ENCODE measurements around the gene MAP1LC3B.
"Not testable (repeated sequence)": the region's sequence is repeated elsewhere in the genome, so short reads cannot be mapped to it uniquely, and the experiment has no call there.

Gene MAP1LC3B

DNA sequence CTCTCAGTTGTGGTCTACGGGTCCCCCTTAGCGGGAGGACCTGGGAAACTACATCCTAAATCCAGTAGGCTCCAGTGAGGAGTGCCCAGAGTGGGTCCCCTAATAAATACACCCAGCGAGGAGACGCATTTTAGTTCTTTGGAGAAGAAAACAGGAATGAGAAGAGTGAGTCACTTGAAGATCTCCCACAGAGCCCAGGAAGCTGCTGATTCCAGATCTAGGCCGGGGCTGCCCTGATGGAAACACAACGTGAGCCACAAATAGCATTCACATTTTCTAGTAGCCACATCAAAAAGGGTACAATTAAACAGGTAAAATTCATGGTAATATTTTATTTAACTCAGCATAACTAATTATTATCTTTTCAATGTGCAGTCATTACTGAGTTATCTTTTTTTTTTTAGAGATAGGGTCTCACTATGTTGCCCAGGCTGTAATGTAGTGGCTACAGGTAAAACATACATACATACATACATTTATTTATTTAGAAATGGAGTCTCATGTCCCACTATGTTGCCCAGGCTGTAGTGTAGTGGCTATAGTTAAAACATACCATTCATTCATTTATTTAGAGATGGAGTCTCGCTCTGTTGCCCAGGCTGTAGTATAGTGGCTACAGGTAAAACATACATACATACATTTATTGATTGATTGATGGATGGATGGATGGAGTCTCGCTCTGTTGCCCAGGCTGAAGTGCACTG lies 30.1 kb upstream of the MAP1LC3B start:
- DNase-seq = no peak

DNA sequence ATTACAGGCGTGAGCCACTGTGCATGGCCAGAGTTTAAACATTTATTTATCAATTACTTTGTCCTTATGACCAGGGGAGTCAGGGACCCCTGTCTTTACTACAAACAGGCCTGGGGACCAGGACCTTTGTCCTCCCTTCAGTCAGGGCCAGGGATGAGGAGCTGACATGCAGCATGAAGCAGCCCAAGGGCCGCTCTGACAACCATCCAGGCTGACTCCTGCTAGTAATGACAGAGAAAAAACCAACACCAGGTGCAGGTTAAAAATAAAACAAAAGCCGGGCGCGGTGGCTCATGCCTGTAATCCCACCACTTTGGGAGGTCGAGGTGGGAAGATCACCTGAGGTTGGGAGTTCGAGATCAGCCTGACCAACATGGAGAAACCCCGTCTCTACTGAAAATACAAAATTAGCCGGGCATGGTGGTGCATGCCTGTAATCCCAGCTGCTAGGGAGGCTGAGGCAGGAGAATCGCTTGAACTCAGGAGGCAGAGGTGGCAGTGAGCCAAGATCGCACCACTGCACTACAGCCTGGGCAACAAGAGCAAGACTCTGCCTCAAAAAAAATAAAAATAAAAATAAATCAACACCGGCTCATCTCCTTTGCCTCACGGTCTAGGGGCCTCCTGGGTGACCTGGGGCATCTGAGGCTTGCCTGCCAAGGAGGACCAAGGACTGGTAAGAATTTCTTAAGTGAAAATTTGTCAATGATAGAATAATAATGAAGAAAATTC lies 29.1 kb upstream of the MAP1LC3B start:
- peak in 1 of 2 experiments; percentile 16 for DNase-seq

DNA sequence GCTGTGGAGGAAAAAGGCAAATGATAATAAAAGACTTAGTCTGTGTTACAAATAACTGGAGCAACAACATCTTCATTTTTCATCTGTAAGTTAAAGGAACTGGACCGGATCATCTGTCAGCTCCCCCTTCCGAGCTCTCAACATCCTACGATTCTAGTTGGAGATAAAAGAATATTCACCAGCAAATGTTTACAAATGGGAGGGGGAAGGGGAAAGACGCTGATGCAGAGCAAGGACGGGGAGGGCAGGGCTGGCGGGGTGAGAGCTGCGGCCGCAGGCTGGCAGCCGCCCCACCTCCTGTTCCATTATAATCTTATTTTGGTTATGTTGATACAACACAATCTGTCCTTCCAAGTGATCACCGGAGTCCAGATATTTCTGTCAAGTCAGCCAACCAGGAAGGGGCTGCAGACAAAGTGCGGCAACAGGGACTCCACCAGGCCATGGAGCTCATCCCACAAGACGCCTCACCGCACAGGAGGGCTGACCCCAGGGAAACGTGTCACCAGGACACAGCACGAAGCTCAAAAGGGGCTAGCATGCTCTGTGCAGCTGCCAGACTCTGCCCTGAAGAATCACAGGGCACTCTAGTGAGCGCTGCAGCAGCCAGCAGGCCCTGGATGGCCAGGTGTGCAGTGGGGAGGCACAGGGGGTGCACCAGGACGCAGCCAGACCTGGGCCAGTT lies 28.2 kb upstream of the MAP1LC3B start:
- DNase-seq = peak; percentile 33 to 56

DNA sequence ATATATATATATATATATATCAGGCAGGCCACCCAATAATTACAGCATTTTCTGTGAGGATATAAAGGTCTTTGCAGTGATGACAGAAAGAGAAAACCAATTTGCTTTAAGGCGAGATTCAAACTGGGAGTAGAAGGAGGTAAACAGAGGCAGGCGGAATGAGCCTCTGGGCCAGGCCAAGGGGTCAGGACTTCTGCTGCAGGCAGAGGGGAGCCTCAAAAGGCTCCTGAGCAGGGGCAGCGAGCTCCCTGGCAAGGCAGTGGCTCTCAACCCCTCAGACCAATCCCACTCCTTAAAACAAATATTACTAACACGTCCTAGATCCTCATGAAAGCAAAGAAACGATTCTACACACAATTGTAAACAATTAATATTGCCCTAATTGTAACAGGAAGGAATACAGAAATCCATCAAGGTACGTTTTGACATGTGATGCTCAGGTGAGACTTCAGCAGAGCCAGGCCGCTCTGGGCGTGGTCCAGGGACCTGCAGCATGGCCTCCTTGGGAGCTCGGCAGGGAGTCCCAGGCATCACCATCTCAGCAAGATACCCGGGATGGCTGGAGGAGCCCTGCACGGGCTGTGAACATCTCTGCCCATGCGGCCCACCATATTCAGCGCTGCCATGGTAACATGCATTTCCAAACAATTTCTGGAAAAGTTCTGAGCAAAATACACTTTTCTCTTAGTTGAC lies 27.0 kb upstream of the MAP1LC3B start:
- DNase-seq = no peak

DNA sequence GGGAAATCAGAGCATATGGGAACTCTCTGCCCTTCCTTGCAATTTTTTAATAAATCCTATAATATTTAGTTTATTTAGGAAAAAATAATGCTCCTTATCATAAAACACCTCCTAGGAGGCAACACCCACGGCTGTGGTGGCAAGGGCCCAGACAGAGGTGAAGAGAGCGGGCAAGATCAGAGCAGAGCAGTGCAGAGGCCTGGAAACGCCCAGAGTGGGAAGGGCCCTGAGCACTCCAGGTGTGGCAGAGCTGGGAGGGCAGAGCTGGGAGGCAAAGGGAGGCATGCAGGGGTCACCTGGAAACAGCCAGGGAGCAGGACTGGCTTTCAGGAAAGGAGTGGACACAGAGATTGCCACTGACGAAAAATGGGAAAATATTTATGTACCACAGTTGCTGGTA lies 25.8 kb upstream of the MAP1LC3B start:
- no peak for DNase-seq

DNA sequence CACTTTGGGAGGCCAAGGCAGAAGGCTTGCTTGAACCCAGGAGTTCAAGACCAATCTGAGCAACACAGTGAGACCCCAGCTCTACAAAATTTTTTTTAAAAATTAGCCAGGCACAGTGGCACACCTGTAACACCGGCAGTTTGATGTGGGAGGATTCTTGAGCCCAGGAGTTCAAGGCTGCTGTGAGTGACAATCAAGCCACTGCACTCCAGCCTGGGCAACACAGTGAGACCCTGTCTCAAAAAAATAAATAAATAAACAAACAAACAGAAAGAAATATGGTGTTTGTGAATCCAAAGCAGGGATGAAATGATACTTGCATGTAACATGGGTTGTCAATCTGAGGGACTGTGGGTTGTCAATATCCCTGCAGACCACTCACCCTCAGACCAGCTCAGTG lies 25.2 kb upstream of the MAP1LC3B start:
- no peak for DNase-seq

DNA sequence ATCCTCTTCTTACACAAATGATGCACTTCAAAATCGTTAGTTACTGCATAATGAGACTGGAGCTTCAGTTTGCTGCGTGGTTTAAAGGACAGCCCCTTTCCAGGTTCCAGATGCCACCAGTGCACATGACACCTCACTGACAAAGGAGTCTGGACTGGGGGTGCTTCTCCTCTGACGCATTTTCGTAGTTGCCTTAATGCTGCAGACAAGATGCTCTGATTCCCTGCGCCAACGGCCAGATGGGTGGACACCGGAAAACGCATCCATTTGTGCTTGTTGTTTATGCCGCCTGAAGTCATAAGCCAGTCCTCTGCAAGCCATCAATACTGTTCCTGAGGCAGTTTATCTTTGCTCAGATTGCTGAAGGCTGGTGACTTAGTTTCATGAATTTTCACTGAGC lies 24.6 kb upstream of the MAP1LC3B start:
- no peak for DNase-seq

DNA sequence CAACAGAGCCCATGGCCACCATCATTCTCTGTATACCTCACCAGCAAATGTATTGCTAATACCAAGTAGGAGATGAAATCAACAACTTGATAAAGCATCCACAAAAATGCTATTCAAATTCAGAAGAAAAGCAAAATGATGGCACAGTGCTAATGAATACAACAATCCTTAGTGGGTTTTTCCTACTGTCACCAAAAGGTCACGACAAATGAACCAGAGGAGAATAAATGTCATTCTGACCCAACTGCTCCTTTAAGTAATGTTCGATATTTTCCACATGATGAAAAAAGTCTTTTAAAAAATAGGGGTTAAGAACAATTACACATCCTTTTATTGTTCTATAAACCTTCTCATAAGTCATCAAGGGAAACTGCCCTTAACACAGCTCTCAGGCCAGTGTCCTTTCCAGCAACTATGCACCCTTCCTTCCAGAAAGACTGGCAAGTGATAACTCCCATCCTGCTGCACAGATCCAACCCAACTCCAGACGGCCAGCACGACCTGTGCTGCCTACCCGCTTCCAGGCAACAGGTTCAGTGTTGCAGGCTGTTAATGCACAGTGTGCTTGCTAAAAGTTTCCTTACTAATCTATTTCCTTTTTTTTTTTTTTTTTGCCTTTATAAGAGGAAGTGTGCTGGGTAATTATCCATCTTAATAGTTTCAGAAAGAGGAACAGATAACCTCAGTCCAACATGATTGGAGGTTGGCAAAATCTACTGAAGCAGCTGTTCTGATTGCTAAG lies 23.9 kb upstream of the MAP1LC3B start:
- no peak for DNase-seq

DNA sequence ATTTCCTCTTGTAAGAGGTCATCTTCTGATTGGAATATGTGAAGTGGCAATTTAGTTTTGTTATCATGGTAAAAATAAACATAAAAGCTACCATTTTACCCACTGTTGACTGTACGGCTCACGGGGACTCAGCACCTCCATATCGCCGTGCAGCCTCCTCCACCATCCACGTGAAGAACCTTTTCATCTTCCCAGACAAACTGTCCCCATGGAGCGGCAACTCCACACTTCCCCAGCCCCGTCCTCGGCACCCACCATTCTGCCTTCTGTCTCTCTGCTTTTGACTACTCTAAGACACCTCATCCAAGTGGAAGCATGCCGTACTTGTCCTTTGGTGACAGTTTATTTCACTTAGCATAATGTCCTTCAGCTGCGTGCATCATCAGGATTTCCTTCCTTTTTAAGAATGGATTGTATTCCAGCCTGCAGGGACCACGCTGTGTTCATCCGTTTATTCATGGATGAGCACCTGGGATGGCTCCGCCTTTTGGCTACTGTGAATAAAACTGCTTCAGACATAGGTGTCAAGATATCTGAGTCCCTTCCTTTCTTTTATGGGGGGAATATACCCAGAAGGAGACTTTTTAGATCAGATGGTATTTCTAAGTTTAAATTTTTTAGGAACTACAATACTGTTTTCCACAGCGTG lies 22.9 kb upstream of the MAP1LC3B start:
- DNase-seq = no peak

DNA sequence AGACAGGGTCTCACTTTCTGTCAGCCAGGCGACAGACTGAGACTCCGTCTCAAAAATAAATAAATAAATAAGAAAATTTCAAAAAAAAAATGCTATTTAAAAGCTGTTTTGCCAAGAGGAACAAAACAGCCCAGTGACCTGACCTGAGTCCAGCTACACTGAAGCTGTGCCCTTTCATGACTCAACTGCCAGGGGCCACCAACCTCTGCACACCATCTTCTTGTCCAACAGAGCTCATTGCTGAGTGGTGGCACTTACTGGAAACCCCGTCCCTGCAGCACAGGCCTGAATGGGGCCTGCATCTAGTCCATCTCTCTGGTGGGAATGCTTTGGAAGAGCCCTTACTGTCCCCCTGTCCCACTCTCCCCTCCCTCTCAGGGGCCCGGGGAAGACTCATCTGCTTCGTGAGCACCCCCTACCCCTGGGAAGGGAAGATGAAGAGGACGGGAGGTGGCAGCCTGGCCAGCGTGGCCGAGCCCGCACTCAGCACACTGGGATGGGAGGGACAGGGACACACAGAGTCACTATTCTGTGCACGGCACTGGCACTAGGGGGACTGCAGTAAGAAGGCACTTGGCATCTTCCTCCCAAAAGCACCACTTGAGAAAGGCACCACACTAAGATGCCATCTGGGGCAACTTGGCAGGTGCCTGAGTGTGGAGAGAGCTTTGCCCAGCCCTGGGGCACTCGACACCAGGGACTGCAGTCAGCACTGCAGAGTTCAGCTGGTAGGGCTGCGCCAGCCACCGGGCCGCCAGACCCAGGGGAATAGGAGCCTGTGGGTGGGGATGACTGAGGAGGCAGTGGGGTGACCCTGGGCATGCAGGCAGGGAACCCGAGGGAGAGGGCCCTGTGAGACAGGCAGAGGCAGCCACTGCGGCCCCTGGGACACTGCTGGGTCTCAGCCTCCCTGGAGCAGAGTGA lies 22.1 kb upstream of the MAP1LC3B start:
- DNase-seq = no peak

DNA sequence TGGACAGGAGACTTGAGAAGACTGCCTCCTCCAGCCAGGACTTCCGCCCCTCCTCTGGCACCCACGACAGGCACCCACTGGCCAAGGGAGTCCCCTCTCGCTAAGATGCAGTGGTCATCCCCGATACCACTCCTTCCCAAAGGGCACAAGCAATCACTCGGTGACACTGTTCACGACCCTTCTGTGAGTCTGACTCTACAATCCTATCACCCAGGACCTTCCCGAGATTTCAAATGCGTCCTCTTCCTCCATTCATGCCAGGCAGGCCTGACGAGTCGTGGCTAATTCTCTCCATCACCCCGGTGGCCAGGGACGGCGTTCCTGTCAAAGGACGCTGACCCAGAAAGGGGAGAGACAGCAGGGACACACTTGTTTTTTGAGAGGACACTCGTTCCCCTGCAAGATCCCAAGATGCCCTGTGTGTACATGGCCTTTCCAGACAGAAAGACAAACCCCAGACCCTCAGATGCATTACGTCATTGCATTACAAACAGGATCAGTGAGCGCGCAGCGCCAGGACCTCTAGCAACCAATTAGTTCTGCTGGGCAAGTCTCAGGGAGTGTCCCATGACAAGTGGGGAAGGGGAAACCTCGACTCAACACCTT lies 20.8 kb upstream of the MAP1LC3B start:
- no peak for DNase-seq

DNA sequence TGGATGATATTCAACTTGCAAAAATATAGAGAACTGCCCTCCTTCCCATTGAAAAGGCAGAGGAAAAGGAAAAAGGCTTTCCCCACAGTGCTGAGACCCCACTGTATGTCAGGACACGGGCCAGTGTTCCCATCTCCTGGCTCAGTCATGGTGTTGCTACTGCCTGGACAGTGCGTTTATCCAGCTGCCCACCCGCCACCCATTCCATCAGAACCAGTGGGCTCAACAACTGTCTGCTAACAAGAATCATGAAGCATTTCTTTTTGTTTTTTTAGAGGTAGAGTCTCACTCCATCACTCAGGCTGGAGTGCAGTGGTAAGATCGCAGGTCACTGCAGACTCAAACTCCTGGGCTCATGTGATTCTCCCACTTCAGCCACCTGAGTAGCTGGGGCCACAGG lies 19.8 kb upstream of the MAP1LC3B start:
- no peak for DNase-seq

DNA sequence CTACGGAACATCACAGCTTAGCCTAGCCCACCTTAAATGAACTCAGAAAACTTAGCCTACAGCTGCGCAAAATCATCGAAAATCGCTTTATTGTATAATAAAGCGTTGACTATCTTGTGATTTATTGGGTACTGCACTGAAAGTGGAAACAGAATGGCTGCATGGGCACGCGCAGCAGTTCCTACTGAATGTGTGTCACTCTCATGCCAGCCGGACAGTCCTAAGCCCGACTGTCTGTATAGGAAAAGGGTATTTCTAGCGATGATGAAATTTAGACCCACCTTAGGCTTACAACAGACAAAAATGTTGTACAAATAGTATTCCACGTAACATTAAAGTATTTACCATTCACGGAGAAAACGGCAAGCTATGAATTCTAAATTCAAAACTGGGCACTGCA lies 17.8 kb upstream of the MAP1LC3B start:
- no peak for DNase-seq

DNA sequence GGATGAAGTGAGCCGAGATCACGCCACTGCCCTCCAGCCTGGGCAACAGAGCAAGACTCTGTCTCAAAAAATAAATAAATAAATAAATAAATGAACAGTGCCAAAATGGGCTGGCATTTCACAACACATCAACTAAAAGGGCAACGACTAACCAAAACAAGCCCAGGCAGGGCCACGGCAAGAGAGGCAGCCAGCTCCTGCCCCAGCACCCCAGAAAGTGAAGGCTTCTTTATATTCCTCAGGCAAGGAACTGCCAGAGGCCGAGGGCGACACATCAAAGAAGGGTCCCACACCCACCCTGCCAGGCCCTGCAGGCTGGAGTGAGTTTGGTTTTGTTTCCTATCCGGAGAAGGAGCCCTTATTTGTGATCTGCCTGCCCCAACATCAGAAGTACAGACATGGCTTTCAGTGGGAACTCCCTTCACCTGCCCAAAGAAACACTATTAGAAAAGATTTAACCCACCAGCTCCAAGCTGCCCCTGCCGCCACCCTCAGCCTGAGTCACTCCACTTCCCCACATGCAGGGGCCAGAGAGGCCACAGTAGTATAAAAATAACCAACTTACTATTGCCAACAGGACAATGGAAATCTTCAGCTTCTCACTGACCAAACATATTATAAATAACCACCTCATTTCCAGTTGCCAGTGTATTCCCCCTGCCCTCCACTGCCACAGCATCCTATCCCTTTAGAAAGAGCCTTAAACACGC lies 16.6 kb upstream of the MAP1LC3B start:
- no peak for DNase-seq

DNA sequence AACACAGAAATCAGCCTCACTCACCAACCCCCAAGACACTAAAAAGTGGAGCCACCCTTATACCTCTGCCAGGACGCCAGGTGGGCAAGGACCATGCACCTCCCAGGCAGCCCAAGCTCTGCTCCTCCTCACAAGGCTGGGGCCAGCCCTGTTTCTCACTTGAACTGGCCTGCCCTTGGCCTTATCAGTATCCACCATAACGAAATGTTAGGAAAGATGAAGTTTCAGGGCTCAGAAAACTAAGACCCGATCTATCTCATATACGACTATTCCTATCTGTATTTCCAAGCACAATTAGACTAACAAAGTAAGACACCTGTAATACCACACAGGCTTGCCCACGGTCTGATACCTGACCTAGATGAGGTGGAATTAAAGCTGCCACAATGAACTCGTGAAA lies 15.5 kb upstream of the MAP1LC3B start:
- no peak for DNase-seq

DNA sequence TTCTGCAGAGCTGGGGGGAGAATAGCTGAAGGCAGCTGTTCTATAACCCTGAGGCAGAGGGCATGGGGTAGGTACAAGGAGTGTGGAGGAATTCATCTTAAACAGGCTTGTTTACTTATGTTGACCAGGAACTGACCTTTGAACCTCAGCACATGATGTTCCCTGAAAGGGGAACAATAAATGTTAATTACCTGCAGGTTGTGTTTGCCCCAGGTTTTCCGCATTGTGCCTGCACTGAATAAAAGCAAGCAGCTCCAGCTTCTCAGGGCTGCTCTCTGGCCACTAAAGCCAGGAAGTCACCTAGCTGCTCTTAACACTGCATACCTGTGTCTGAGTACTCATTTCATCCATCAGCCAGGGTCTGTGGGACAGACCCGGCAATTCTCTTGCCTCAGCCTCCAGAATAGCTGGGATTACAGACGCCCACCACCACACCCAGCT lies 12.8 kb upstream of the MAP1LC3B start:
- not testable (repeated sequence) for DNase-seq

DNA sequence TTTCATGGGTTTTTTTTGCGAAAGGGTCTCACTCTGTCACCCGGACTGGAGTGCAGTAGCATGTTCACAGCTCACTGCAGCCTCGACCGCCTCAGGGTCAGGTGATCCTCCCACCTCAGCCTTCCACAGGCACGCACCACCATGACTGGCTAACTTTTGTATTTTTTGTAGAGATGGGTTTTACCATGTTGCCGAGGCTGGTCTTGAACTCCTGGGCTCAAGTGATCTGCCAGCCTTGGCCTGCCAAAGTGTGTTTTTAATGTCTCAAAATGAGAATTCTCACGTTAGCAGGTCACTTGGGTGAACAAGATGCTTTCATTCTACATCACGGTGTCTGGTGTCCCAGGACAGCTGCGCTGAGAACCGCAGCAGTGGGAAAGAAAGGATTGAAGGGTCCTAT lies 11.7 kb upstream of the MAP1LC3B start:
- no peak for DNase-seq

DNA sequence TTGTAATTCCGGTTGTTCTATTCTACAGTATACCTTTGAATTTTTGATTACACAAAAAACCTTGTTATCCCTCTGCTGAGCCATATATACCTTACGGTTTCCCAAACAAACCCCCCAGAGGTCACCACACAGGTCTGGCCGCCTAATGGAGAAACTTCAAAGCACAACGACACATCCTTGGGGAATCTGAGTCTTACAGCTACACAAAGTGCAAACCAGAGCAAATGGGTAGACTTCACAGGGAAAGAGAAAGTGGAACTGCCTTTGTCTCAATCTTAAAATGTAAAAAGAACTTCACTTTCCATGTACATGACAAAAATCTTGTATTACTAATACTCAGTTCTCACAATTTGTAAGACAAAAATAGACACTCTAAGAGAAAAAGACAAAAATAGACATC lies 11.3 kb upstream of the MAP1LC3B start:
- no peak for DNase-seq

DNA sequence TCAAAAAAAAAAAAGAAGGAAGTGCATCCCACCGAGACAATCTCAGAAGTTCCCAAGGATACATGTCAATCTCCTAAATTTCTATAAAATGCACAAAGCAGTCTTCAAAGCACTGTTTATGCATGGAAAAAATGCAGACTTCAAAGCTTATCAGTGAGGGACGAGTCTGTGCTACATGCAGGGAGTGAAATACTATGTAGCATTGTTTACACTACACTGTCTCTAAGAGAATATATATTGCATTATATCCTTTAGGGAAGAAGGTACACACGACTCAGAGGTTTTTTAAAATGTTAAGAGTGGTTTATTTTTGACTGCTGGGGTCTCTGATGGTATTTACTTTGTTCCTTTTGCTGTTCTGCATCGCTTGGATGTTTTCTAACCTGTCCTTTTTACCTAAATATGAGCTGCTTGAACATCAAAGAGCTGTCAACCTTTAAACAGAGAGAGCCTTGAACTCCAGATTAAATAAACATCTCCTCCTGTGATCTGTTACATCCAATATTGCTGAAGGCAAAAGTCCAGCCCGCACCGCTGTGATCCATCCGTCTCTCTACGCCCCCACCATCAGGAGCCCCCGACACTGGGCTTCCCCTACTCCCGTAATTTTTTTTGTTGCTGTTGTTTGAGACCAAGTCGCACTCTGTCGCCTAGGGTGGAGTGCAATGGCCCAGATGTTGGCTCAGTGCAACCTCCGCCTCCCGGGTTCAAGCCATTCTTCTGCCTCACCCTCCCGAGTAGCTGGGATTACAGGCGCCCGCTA lies 9.9 kb upstream of the MAP1LC3B start:
- DNase-seq = no peak

Measured in SHP77 (cell line).